Prostate gland (tissue), 2 donors: Measurements from ENCODE around the gene PTPRCAP.

Experiments used
- POLR2A ChIP-seq: fragments of 450-650 bp; IDR thresholded peaks from one replicate; pipeline ENCODE4 v1.6.1; 2016; ENCODE audit warnings: antibody characterized with exemption, mild to moderate bottlenecking
- POLR2AphosphoS5 ChIP-seq: sonication (generic); formaldehyde crosslinking; IDR thresholded peaks from one replicate; pipeline ENCODE4 v1.6.1; 2017; ENCODE audit warnings: antibody characterized with exemption
- TF ChIP-seq, protein P1 (sequence below), 4 experiments: fragments of 200-600 bp in 2 of 4; fragments of 450-650 bp in 2 of 4; sonication (generic) in 2 of 4; IDR thresholded peaks; 1 replicate in 3 of 4; 2 replicates in 1 of 4; pipeline ENCODE4 v1.5.1; 2016 to 2019; ENCODE audit warnings: antibody characterized with exemption in 4 of 4, mild to moderate bottlenecking in 2 of 4, moderate library complexity in 2 of 4

DNA sequence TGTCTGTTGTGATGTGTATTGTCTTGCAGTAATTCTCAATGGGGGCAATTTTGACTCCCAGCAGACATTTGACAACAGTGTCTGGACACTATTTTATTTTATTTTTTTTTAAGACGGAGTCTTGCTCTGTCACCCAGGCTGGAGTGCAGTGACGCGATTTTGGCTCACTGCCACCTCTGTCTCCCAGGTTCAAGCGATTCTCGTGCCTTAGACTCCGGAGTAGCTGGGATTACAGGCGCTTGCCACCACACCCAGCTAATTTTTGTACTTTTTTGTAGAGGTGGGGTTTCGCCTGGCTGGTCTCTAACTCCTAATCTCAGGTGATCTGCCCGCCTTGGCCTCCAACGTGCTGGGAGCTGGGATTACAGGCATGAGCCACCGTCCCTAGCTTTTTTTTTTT, 7.8 kb downstream of the PTPRCAP start:
- TF ChIP-seq, protein P1, sequence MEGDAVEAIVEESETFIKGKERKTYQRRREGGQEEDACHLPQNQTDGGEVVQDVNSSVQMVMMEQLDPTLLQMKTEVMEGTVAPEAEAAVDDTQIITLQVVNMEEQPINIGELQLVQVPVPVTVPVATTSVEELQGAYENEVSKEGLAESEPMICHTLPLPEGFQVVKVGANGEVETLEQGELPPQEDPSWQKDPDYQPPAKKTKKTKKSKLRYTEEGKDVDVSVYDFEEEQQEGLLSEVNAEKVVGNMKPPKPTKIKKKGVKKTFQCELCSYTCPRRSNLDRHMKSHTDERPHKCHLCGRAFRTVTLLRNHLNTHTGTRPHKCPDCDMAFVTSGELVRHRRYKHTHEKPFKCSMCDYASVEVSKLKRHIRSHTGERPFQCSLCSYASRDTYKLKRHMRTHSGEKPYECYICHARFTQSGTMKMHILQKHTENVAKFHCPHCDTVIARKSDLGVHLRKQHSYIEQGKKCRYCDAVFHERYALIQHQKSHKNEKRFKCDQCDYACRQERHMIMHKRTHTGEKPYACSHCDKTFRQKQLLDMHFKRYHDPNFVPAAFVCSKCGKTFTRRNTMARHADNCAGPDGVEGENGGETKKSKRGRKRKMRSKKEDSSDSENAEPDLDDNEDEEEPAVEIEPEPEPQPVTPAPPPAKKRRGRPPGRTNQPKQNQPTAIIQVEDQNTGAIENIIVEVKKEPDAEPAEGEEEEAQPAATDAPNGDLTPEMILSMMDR (IDR thresholded peaks at IDR 0.05): no peak
- TF ChIP-seq POLR2A: no peak
- no peak for TF ChIP-seq POLR2AphosphoS5
